Fibroblast of skin of left quadriceps (primary cell): ENCODE results near the gene RASGRF1.

ENCODE experiments used
- DNase-seq, 2 experiments: peaks; one replicate each; pipeline ENCODE4 v3.0.0-alpha.2; 2013; ENCODE audit warnings: low read depth in 2 of 2

The RASGRF1 gene

DNA sequence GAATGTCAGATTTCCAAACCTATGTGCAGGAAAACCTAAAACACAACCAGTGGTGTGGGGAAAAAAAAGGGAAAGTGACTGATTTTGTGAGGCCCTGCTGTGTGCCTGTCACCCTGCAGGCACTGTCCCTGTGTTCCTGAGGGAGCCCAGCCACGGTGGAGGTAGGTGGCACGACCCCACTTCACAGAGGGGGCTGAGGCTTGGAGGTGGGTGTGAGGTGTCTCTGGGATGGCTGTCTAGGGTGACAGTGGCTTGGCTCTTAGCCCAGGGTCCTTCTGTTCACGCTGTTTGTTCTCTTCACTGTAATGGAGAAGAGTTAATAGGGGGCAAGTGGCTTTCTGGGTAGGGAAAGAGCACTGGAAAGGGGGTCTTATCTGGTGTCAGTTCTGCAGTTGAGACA, 22.6 kb downstream of the RASGRF1 start:
- DNase-seq = no peak

DNA sequence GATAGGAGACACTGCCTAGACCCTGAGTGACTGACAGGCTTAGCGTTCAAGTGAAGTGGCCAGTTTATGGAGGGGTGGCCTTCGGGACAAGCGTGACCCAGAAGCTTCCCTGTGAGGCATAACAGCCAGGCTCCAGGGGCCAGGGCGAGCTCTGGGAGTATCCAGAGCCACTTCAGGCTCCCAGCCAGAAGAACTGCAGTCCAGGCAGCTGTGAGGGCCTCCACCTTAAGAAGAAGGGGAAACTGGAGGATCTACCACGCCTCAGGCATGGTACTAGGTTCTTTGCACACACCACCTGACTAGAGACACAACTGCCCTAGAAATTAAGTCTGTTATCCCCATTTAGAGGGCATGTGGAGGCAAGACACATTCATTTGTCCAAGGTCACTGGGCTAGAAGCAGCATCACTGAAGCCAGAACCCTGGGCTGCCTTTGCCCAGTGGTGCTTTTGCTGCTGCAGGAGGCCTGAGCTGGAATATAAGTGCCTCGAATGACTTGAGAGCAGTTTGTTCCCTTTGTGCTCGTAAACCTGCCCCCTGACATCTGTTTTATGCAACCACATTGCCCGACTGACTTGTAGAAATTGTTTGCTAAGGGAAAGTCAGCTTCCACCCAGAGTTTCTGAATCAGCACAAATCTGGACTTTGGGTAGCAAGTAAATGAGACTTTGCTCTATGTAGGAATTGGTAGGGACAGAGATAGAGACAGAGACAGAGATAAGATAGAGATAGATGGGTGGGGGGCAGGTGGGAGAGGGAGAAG, 23.3 kb downstream of the RASGRF1 start:
- DNase-seq = no peak

DNA sequence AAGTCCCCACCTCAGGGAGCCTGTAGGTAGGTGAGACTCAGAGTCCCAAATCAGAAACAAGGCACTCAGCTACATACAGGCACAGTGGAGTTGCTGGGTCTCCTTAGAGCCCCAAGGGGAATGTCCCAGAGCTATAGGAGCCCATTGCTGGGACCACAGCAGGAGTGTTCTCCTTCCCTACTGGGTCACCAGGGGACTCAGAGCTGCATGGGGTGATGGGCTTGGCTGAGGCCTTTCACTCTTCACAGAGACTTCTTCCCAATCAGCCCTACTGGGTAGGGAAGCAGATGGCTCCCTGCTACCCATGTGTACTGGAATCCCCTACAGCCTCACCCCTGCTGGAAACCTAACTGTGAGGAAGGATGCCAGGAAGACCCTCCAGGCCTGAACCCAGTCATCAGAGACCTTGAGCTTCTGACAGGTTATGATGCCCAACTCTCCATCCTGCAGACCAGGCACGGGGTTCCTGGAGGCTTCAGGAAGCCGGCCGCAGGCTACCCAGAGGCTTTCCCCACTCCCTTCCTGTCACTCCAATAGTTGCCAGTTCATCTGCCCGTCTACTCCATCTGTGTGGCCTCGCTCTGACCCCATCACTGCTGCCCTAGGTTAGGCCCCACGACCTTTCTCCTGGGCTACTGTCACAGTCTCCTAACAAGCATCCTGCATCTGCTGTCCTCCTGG, 24.0 kb downstream of the RASGRF1 start:
- DNase-seq = no peak

DNA sequence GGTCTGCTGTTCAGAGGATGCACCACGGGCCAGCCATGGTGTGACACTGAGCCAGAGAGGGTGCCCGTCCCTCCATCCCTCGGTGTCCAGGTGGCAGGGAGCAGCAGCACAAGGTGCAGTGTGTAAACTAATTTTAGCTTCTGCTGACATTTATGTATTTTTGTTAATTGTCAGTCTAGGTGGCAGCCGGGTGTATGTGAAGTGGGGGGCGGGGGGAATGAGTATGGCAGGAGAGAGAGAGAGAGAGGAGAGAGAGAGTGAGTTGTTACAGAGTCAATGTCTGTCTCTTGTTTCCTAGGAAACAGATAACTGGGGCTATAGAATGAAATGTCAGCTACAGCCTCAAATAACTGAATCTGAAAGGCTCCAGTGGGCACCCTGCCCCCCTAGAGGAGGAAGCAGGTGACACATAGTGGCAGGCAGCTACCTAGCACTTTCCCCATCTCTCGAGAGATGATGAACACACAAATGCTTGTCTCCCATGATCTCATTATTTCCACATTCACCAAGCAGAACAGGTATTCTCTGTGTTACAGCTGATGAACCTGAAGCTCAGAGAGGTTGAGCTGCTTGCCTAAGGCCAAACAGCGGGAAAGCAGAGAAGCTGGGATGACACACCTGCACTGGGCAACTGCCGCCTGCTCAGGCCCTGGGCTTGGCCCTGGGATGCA, 24.7 kb downstream of the RASGRF1 start:
- no peak for DNase-seq

DNA sequence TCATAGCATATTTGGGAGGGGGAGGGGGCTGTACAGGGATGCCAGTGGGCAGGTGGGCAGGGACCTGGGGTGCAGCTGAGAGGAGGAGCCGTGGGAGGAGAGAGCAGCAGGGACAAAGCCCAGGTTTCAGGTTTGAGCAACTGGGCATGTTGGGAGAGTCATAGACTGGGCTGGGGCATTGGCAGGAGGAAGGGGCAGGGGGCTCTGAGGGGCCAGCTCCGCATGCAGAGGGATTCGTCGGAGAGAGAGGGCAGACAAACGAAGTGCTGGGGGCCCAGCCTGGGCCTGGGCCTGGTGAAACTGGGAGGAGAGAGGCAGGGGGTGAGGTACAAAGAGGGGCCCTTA, 25.2 kb downstream of the RASGRF1 start:
- no peak for DNase-seq

DNA sequence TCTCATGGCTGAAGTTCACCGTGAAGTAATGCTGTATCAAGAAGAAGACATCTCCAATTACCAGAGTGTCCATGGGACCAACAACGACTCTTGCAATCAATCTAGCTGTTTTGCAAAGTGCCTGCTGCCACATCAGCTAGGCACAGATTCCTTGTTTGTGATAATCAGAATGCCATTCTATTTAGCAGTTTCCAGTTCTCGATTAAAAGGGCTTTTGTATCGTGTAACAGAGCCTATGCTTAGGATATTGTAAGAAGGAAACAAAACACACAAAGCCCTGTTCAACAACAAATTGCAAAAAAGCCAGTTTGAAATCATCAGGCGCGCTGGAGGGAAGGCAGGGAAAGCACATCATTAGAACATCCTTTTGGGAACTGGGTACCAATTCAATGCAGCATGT, 26.1 kb downstream of the RASGRF1 start:
- DNase-seq = no peak

DNA sequence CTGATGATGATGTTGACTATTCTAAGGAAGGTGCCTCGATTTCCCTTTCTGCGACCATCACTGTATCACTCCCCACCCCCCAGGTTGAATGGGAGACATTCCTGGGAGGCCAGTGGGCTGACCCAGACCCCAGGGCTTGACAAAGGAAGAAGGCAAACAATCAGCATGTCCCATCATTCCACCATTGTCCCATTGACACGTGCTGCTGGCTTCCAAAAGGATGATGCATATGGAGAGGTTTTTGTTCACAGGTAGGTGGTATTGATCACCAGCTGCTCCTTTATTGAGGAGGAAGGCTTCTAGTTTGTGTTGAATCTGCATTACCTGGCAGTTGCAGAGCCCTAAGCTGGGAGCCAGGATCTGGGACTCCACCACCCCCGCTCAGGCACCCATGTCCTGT, 30.4 kb downstream of the RASGRF1 start:
- DNase-seq = no peak

DNA sequence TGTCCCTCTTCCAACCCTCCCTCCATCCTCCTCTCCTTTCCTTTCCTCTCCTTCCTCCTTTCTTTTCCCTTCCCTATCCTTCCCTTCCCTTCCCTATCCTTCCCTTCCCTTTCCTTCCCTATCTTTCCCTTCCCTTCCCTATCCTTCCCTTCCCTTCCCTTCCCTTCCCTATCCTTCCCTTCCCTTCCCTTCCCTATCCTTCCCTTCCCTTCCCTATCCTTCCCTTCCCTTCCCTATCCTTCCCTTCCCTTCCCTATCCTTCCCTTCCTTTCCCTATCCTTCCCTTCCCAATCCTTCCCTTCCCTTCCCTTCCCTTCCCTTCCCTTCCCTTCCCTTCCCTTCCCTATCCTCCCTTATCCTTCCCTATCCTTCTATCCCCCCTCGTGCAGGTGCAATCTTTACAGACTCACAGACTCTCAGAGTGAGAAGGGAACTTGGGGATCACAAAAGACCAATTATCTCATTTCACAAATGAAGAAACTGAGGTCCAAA, 31.5 kb downstream of the RASGRF1 start:
- no peak for DNase-seq

DNA sequence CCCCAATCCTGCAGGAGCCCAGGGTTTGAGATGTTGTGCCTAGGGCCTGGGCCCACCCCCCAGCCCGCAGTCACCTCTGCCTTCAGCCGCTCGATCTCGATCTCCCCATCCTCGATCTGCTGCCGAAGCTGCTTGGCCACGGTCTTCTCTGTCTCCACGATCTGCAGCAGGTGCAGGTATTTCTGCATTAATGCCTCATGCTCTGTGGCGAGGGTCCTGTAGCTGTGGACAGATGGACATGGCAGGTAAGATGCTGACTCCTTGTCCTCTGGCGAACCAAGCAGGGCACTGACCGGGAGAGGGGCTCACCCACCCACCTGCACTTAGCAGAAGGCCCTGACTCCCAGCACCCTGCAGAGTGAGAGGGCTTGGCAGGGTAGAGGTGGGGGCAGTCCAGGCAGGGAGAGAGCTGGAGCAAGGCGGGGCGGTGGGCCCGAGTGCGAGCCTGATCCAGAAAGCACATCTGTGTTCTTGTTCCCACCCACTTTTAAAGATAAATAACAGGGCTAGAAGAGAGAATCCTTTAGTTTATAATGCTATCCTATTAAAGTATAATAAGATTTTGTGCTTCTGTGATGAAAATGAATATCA, 32.2 kb downstream of the RASGRF1 start:
- DNase-seq = no peak

DNA sequence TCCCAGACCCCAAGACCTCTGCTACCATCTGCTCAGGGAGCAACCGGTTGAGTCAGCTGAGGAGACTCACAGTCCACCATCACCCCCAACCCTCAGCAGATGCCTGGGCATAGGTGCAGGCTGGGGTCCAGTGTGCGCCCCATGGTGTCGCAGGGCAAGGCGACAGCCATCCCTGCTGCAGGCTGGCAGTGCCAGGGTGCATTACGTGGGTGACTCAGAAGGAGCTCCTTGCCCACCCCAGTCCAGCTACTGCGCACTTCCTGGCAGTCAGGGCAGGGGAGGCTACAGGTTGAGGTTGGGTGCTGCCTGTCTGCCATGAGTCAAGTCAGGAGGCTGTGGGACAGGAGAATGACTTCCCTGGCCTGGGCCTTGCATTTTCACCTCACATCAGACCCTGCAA, 33.5 kb downstream of the RASGRF1 start:
- DNase-seq = no peak

DNA sequence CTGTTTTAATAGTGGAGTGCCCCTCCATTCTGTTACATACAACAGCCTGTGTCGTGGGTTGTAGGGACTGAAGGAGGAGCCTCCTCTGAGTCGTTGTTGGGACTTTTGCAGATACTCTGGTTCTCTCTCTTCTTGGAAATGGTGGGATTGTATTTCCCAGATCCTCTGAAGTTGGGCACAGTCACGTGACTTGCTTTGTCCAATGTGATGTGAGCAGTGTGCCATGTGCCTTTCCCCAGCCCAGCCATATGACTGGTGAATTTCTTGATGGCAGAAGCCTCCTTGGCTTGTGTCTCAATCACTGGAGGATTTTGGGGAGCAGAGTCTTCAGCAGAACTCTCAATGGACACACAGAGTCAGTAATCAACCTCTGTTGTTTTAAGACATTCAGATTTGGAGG, 36.2 kb downstream of the RASGRF1 start:
- no peak for DNase-seq

DNA sequence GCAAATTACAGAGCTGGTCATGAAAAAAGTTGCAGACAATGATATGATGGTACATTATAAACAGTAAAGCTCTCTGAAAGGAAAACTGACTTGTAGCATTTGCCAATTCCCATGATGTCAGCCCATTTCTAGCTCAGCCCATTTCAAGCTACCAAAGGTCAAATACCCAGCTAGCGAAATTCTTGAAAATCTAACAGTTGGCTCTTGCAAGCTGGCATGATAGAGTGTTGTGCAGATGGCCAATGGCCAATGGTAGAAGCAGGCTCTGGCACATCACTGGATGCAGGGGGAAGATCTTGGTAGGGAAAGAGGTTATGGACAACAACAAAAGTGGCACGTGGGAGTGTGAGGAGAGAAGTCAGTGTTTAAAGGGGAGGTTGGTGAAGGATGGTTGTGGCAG, 36.7 kb downstream of the RASGRF1 start:
- no peak for DNase-seq

DNA sequence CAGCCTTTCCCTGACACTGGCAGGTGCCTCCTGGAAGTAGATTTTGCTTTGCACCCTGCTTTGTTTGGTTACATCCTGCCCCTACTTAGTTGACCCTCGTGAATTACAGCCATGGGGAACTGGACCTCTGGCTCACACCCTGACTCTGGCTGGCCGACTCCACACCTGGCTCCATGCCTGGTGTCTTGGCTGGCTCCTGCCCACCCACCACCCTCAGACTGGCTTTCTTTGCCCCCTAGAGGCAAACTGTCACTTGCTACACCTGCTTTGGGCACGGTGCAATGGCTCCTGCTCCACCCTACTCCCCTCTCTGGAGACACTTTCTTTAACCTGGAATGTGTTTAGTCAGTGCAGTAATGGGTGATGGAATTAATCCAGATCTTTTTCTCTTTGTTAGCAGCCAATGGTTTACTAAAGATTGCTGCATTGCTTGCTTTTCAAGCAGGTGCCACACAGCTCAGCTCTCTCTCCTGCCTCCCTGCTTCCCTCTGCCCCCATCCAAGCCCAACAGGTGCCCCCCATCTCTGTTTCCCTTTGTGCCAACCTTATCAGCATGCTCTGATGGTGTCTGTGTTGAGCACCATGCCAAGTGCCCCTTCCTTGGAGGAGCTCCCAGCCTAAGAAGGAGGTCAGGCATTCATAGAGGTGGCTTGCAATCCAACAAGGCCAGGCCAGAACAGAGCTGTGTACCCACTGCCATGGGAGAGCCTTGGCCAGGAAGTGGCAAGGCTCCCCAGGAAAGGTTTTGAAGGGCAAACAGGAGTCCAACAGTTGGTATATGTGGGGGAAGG, 38.4 kb downstream of the RASGRF1 start:
- no peak for DNase-seq

DNA sequence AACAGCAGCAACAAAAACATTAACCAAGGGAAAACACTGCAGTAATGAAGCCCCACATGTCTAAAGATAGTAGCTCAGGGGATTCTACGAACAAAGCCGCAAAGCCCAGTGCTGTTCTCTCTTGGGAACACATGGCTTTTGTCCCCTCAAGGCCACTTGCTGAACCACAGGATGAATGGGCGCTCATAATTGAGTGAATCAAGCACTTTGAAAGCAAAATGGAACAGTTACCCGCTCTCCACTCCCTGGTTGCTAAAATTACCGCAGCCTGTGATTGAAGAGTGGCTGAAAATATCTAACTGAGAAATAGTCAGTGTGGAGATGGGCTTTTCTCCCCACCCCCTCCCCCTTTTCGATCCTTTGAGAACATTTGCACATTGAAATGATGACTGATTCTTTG, 39.6 kb downstream of the RASGRF1 start:
- no peak for DNase-seq

DNA sequence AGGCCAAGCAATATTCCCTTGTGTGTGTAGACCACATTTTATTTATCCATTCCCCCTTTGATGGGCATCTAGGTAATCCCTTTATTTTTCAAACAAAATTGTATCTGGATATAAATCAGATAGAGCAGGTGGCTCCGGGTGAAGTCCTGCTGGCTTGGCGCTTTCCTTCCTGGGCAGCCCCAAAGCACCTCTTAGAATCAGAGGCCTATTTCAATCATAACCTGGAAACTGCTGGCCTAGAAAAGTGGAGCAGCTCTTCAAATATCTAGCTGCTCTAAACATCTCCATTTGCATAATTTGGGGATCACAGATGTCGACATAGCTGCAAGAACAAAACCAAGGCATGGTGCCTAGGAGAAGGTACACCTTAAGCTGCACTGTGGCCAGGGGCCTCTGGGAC, 40.2 kb downstream of the RASGRF1 start:
- DNase-seq = no peak

DNA sequence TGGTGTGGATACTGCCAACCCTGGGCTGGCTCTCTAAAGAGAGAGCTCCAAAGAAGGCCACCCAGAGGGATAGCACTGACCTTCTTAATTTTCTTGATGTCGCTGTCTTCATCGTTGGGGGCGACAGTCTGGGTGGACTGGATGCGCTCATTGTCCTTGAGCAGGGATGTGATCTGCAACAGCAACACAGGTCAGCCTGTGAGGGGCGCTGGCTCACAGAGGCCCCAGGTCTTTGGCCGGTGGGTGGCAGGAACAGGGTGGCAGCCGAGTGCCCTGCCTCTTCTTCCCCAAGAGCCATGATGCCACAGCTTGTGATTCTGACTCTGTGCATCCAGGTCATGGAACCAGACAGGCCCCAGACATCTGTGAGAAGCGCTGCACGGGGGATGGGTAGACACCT, 41.2 kb downstream of the RASGRF1 start:
- DNase-seq = no peak

DNA sequence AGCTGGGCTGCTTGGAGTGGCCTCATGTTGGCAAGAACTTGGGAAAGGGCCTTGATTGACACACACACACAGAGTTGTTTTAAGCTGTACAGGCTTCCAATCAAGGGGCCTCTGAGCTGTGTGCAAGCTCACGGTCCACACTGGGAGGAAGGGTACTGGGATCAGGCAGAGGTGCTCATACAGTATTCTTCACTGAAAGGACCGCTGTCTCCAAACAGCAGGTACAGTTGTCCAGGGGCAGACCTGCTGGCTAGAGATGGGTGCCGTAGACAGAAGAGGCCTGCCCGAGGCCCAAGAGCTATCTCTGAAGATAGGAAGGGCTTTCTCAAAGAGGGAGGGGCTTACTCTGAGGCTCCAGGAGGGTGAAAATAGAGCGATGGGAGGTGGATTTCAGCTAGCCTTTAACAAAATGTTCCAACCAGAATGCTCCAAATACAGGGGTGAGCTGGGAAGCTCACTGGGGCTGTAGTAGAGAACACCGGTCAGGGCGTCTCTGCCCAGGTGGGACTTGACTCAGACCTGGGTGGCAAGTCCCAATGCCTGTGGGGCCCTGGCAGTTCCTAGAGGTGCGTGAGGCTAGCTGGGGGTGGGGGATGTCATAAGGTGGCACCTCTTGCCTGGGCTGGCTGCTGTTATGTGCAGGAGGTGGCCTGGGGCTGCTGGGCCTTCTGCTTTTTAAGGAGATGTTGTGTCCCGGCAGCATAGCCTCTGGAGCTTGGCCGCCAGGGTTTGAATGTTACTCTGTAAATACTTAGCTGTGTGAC, 42.7 kb downstream of the RASGRF1 start:
- no peak for DNase-seq

DNA sequence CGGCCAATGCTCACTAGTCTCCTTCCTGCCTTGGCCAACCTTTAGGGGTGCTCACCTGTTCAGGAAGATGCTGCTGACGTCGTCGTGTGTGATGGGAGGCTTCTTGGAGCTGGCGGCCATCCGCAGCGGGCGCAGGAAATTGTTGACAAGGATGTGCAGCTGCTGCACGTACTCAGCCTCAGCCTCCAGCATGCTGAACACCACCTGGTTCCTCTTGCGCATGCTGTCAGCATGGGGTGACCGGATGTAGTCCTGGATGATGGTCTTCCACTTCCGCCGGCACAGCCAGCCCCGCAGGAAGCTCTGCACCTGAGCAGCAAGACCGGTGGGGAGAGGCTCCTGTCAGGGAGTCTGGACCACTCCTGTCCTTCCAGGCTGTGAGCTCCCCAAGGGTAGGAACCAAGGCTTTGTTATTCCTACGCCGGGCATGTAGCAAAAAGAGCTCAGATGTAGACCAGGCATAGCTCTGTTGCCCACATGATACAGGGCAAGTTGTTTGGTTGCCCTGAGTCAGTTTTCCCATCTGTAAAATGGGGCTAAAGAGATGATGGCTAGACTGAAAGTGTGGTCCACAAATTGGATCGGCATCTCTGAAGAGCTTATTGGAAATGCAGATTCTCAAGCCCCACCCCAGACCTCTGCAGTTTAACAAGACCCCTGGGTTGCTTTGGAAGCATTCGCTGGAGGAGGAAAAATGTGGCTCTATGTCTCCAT, 43.7 kb downstream of the RASGRF1 start:
- no peak for DNase-seq

DNA sequence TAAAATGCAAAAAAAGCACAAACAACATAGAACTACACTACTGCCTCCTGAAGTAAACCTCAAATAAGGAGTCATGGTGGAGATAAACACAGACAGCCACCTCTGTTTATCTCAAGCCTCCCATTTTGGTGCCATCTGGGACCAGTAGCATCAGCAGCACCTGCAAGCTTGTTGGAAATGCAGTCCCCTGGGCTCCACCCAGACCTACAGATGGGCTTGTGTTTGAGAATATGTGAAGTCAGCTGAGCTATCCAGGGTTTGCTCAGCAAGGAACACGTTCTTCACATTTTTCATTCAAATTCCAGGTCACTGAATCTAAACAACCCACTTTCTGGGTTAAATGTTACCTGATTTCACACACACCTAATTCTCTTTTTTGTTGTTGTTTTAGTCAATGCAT, 45.5 kb downstream of the RASGRF1 start:
- DNase-seq = no peak

DNA sequence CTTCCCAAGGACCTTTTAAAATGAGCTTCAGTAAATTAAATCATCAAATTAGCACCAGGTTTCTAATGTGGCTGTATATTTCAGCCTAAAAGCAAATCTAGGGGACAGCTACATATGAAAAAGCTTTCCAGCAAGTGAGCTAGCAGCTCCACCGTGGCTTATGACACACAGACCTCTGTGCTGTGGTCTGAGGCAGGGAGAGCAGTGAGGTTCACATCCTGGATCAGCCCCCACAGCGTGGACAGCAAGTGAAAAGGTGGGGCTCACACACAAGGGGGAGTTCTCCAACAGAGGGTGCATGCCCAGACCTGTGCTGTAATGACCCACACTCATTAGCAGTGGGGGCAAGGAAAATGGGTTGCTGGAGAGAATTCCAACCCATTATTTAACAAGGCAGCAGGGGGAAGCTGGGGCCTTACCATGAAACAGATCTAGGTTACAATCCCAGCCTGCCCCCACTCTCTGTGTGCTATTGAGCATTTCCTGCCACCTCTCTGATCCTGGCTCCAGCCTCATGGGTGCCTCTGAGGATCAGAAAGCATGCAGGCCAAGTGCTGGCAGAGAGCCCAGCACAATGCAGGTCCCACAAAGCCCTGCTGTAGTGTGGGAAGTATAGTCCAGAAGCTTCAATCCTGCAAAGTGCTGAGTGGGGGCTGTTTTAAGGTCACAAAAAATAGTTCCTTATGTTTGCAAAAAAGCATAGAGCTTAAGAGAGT, 48.2 kb downstream of the RASGRF1 start:
- DNase-seq = no peak
